WTC11 (cell line): ENCODE measurements around the gene HSPA12A. TPM values are rescaled to one million over a fixed set of nuclear protein-coding genes. Genes with fewer than 3 reads are reported as not detected.

Experiments used
- ATAC-seq: fragments of 200-7000 bp; cut with Tn5 transposase; 2 replicates; pipeline ENCODE4 v1.10.0; 2021; ENCODE audit warnings: mild to moderate bottlenecking, moderate library complexity
- CTCF ChIA-PET: fragments of 300-600 bp; sonication (Branson Sonifier 250); formaldehyde crosslinking; loops from one replicate; lab custom pipeline; 2021; ENCODE audit warnings: antibody characterized with exemption; lab: Charles Lee
- POLR2A ChIA-PET: fragments of 350-600 bp; sonication (Branson Sonifier 250); formaldehyde crosslinking; loops from one replicate; lab custom pipeline; 2021; ENCODE audit warnings: antibody characterized with exemption; lab: Charles Lee
- DNase-seq: peaks from one replicate; pipeline ENCODE4 v3.0.0; 2021; ENCODE audit warnings: low spot score
- H3K27ac Mint-ChIP-seq: 2 replicates; pipeline ENCODE4 v1.8.0; 2021; ENCODE audit warnings: mixed read lengths
- H3K27me3 Mint-ChIP-seq: 2 replicates; pipeline ENCODE4 v1.8.0; 2021; ENCODE audit warnings: low read depth, mild to moderate bottlenecking, moderate library complexity, mixed read lengths
- H3K36me3 Mint-ChIP-seq: 2 replicates; pipeline ENCODE4 v1.8.0; 2021; ENCODE audit warnings: mixed read lengths
- H3K4me1 Mint-ChIP-seq: 2 replicates; pipeline ENCODE4 v1.8.0; 2022; ENCODE audit warnings: mixed read lengths
- H3K4me3 Mint-ChIP-seq: 2 replicates; pipeline ENCODE4 v1.8.0; 2021; ENCODE audit warnings: mild to moderate bottlenecking, moderate library complexity, mixed read lengths
- H3K9me3 Mint-ChIP-seq: 2 replicates; pipeline ENCODE4 v1.8.0; 2021; ENCODE audit warnings: mixed read lengths
- CBFB ChIP-seq: sonication (generic); formaldehyde crosslinking; IDR thresholded peaks from 2 replicates; pipeline ENCODE4 v1.8.1; 2022; ENCODE audit warnings: mild to moderate bottlenecking, low read depth, missing genetic modification reagents
- CDX4 ChIP-seq: fragments of 250-450 bp; sonication (Bioruptor Pico); IDR thresholded peaks from 2 replicates; pipeline ENCODE4 v1.9.0; 2021; ENCODE audit warnings: moderate library complexity, mild to moderate bottlenecking, inconsistent platforms, borderline replicate concordance
- ESRRA ChIP-seq: sonication (generic); formaldehyde crosslinking; IDR thresholded peaks from 2 replicates; pipeline ENCODE4 v1.8.1; 2022; ENCODE audit warnings: mild to moderate bottlenecking, missing genetic modification reagents, borderline replicate concordance
- GABPB1 ChIP-seq: sonication (generic); formaldehyde crosslinking; IDR thresholded peaks from 2 replicates; pipeline ENCODE4 v1.8.1; 2023; ENCODE audit warnings: mild to moderate bottlenecking, missing genetic modification reagents
- HMGA2 ChIP-seq: fragments of 250-450 bp; sonication (Bioruptor Pico); IDR thresholded peaks from 2 replicates; pipeline ENCODE4 v1.4.0; 2021; ENCODE audit warnings: mild to moderate bottlenecking, moderate library complexity
- NFATC4 ChIP-seq: fragments of 250-450 bp; sonication (Bioruptor Pico); IDR thresholded peaks from 2 replicates; pipeline ENCODE4 v1.9.0; 2021; ENCODE audit warnings: mild to moderate bottlenecking
- NFE2L1 ChIP-seq: sonication (generic); formaldehyde crosslinking; IDR thresholded peaks from 2 replicates; pipeline ENCODE4 v1.8.1; 2023; ENCODE audit warnings: missing genetic modification reagents
- NR1H2 ChIP-seq: sonication (generic); formaldehyde crosslinking; IDR thresholded peaks from 2 replicates; pipeline ENCODE4 v1.9.0; 2021; ENCODE audit warnings: mild to moderate bottlenecking, moderate library complexity, missing genetic modification reagents
- SP1 ChIP-seq: sonication (generic); formaldehyde crosslinking; conservative IDR thresholded peaks from 2 replicates; pipeline ENCODE4 v1.8.1; 2022; ENCODE audit warnings: missing genetic modification reagents
- ZNF425 ChIP-seq: fragments of 250-450 bp; sonication (Bioruptor Pico); conservative IDR thresholded peaks from 2 replicates; pipeline ENCODE4 v1.9.0; 2021; ENCODE audit warnings: mild to moderate bottlenecking
- ZNF671 ChIP-seq: fragments of 250-450 bp; sonication (Bioruptor Pico); IDR thresholded peaks from 2 replicates; pipeline ENCODE4 v1.8.0; 2021; ENCODE audit warnings: mild to moderate bottlenecking
- total RNA-seq: library from RNA; stranded (reverse); gene quantifications from 3 replicates; pipeline ENCODE4 v1.2.3, GENCODE V29; 2021
- TF ChIP-seq, protein P1 (sequence below): sonication (generic); formaldehyde crosslinking; IDR thresholded peaks from 2 replicates; pipeline ENCODE4 v1.8.1; 2023; ENCODE audit warnings: mild to moderate bottlenecking, missing genetic modification reagents, borderline replicate concordance
- TF ChIP-seq, protein P2 (sequence below): fragments of 250-450 bp; sonication (Bioruptor Pico); IDR thresholded peaks from 2 replicates; pipeline ENCODE4 v1.9.0; 2021; ENCODE audit warnings: mild to moderate bottlenecking, borderline replicate concordance
- TF ChIP-seq, protein P3 (sequence below): sonication (generic); formaldehyde crosslinking; IDR thresholded peaks from 2 replicates; pipeline ENCODE4 v1.8.0; 2022; ENCODE audit warnings: mild to moderate bottlenecking, missing genetic modification reagents

HSPA12A gene
- total RNA-seq, 1 experiment from 2014 or later = 7.2 TPM

GRCh38 chr10:116768786-116769185, 26.4 kb upstream of the HSPA12A start:
- no peak overlapping the region for H3K4me3 Mint-ChIP-seq
- peaks cover 16% of the 10 kb centered on the region for H3K9me3 Mint-ChIP-seq
- TF ChIP-seq ZNF671 (CRISPR knock-in tag) (no peak), GABPB1 (CRISPR knock-in tag) (no peak), CBFB (CRISPR knock-in tag) (no peak), SP1 (CRISPR knock-in tag) (no peak), HMGA2 (CRISPR knock-in tag) (no peak), NR1H2 (CRISPR knock-in tag) (no peak), ZNF425 (CRISPR knock-in tag) (no peak), ESRRA (CRISPR knock-in tag) (no peak), NFATC4 (CRISPR knock-in tag) (no peak), CDX4 (no peak), NFE2L1 (CRISPR knock-in tag) (no peak)
- TF ChIP-seq, protein P1, sequence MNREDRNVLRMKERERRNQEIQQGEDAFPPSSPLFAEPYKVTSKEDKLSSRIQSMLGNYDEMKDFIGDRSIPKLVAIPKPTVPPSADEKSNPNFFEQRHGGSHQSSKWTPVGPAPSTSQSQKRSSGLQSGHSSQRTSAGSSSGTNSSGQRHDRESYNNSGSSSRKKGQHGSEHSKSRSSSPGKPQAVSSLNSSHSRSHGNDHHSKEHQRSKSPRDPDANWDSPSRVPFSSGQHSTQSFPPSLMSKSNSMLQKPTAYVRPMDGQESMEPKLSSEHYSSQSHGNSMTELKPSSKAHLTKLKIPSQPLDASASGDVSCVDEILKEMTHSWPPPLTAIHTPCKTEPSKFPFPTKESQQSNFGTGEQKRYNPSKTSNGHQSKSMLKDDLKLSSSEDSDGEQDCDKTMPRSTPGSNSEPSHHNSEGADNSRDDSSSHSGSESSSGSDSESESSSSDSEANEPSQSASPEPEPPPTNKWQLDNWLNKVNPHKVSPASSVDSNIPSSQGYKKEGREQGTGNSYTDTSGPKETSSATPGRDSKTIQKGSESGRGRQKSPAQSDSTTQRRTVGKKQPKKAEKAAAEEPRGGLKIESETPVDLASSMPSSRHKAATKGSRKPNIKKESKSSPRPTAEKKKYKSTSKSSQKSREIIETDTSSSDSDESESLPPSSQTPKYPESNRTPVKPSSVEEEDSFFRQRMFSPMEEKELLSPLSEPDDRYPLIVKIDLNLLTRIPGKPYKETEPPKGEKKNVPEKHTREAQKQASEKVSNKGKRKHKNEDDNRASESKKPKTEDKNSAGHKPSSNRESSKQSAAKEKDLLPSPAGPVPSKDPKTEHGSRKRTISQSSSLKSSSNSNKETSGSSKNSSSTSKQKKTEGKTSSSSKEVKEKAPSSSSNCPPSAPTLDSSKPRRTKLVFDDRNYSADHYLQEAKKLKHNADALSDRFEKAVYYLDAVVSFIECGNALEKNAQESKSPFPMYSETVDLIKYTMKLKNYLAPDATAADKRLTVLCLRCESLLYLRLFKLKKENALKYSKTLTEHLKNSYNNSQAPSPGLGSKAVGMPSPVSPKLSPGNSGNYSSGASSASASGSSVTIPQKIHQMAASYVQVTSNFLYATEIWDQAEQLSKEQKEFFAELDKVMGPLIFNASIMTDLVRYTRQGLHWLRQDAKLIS (CRISPR knock-in tag) = no peak
- TF ChIP-seq, protein P2, sequence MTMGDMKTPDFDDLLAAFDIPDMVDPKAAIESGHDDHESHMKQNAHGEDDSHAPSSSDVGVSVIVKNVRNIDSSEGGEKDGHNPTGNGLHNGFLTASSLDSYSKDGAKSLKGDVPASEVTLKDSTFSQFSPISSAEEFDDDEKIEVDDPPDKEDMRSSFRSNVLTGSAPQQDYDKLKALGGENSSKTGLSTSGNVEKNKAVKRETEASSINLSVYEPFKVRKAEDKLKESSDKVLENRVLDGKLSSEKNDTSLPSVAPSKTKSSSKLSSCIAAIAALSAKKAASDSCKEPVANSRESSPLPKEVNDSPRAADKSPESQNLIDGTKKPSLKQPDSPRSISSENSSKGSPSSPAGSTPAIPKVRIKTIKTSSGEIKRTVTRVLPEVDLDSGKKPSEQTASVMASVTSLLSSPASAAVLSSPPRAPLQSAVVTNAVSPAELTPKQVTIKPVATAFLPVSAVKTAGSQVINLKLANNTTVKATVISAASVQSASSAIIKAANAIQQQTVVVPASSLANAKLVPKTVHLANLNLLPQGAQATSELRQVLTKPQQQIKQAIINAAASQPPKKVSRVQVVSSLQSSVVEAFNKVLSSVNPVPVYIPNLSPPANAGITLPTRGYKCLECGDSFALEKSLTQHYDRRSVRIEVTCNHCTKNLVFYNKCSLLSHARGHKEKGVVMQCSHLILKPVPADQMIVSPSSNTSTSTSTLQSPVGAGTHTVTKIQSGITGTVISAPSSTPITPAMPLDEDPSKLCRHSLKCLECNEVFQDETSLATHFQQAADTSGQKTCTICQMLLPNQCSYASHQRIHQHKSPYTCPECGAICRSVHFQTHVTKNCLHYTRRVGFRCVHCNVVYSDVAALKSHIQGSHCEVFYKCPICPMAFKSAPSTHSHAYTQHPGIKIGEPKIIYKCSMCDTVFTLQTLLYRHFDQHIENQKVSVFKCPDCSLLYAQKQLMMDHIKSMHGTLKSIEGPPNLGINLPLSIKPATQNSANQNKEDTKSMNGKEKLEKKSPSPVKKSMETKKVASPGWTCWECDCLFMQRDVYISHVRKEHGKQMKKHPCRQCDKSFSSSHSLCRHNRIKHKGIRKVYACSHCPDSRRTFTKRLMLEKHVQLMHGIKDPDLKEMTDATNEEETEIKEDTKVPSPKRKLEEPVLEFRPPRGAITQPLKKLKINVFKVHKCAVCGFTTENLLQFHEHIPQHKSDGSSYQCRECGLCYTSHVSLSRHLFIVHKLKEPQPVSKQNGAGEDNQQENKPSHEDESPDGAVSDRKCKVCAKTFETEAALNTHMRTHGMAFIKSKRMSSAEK = no peak
- TF ChIP-seq, protein P3, sequence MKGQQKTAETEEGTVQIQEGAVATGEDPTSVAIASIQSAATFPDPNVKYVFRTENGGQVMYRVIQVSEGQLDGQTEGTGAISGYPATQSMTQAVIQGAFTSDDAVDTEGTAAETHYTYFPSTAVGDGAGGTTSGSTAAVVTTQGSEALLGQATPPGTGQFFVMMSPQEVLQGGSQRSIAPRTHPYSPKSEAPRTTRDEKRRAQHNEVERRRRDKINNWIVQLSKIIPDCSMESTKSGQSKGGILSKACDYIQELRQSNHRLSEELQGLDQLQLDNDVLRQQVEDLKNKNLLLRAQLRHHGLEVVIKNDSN (CRISPR knock-in tag) = no peak
- DNase-seq (no peak), ATAC-seq (no peak)
- no peaks in the 10 kb centered on the region for H3K27me3 Mint-ChIP-seq
- POLR2A ChIA-PET = no interaction called here
- no peak overlapping the region for H3K27ac Mint-ChIP-seq
- CTCF ChIA-PET = interaction anchor here (1.4 kb wide), 1 partner anchor 406 kb away, joined by 5 read pairs; no protein-coding TSS in a partner anchor
- peaks cover 11% of the 10 kb centered on the region; the same call in 1 of the 2 replicates for H3K36me3 Mint-ChIP-seq
- H3K4me1 Mint-ChIP-seq = peaks cover 2% of the 10 kb centered on the region; the same call in 1 of the 2 replicates
